Gastrocnemius medialis (tissue), 4 donors: ENCODE results near the gene LRMDA. TPM values are rescaled to one million over a fixed set of nuclear protein-coding genes. Genes with fewer than 3 reads are reported as not detected.

Source experiments
- ATAC-seq, 2 donors: fragments of 150-250 bp; one replicate each; pipeline ENCODE4 v1.9.1; 2016
- DNase-seq, 2 donors: peaks; one replicate each; pipeline ENCODE4 v3.0.0-alpha.2; 2019
- H3K27ac ChIP-seq, 4 donors: fragments of 200-600 bp; sonication (generic); 1 replicate in 1 of 4; 2 replicates in 3 of 4; pipeline ENCODE4 v1.5.1; 2016 to 2018; ENCODE audit warnings: mild to moderate bottlenecking in 2 of 4, moderate library complexity in 1 of 4
- H3K27me3 ChIP-seq, 3 donors: fragments of 200-600 bp; sonication (generic) in 2 of 3; 1 replicate in 1 of 3; 2 replicates in 2 of 3; pipeline versions ENCODE4 v1.5.1 to v1.6.0; 2016 to 2019; ENCODE audit warnings: mild to moderate bottlenecking in 1 of 3, moderate library complexity in 1 of 3
- H3K36me3 ChIP-seq, 2 donors: fragments of 200-600 bp; sonication (generic) in 1 of 2; one replicate each; pipeline ENCODE4 v1.5.1; 2017 to 2018
- H3K4me1 ChIP-seq, 2 donors: fragments of 200-600 bp; sonication (generic) in 1 of 2; one replicate each; pipeline ENCODE4 v1.5.1; 2016 to 2017; ENCODE audit warnings: mild to moderate bottlenecking in 2 of 2
- H3K4me3 ChIP-seq, 4 donors: fragments of 200-600 bp; sonication (generic) in 3 of 4; 1 replicate in 1 of 4; 2 replicates in 3 of 4; pipeline ENCODE4 v1.5.1; 2016 to 2019; ENCODE audit warnings: mild to moderate bottlenecking in 2 of 4
- H3K9me3 ChIP-seq, 3 donors: fragments of 200-600 bp; sonication (generic) in 2 of 3; 1 replicate in 1 of 3; 2 replicates in 2 of 3; pipeline ENCODE4 v1.5.1; 2016 to 2019
- POLR2A ChIP-seq, 2 donors: fragments of 450-650 bp; IDR thresholded peaks; one replicate each; pipeline ENCODE4 v1.6.1; 2017; ENCODE audit warnings: antibody characterized with exemption in 2 of 2, mild to moderate bottlenecking in 2 of 2, moderate library complexity in 2 of 2
- in situ Hi-C, 4 donors: fragments of 200-750 bp; cut with MboI; loops; one replicate each; pipeline versions ENCODE4 v1.15.0 to v1.8.0; 2017; ENCODE audit warnings: low sequenced_read_pairs in 4 of 4
- intact Hi-C: fragments of 100-400 bp; cut with DNase I; formaldehyde crosslinking; loops from one replicate; pipeline ENCODE4 v1.15.1; 2023; ENCODE audit warnings: low total_unique reads
- total RNA-seq, 4 donors: library from RNA; depleted of rRNA; stranded (reverse); fragments of >200 nt; gene quantifications; one replicate each; pipeline versions ENCODE4 v1.1.0 to v1.2.3, GENCODE V29; 2016
- TF ChIP-seq, protein P1 (sequence below), 5 experiments: fragments of 450-650 bp in 3 of 5; fragments of 200-600 bp in 2 of 5; sonication (generic) in 2 of 5; IDR thresholded peaks in 4 of 5; conservative IDR thresholded peaks in 1 of 5; 1 replicate in 4 of 5; 2 replicates in 1 of 5; pipeline ENCODE4 v1.5.1; 2016 to 2019; ENCODE audit warnings: antibody characterized with exemption in 5 of 5, mild to moderate bottlenecking in 3 of 5, moderate library complexity in 3 of 5

Gene LRMDA
- total RNA-seq, 4 donors from 2014 or later, result 0.80 to 4.5 (median 1.4) TPM

DNA sequence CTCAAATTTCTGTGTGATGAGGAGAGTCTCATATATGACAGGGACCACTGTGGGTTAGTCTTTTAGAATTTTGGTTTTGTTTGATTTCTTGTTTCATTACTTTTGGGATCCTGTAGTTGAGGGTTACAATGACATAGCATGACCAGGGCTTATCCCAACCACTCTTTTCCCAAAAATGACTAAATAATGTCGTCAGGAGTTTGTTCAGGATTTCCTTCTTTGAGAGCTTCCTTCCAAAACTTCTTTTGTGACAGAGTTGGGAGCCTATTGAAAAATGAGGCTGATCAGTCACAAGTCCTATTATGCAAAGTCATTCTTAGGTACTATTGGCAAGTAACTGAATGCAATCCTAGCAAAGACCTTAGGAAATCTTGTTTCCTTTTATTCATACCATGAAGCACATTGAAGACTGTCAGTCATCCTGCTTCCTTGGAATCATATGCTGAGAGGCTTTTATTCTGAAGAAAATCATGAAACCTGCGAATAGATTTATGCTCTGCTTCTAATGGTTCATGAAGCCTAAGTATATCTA, 498.3 kb downstream of the LRMDA start:
- intact Hi-C loops, result loop anchor here (5.0 to 10.0 kb wide), 2 partner anchors 195 to 527 kb away; partner anchors contain the start of gene ZNF503
- H3K27ac ChIP-seq, result no peak overlapping the region
- H3K36me3 ChIP-seq, result no peaks in the 10 kb centered on the region
- in situ Hi-C loops, result no loop called here
- H3K9me3 ChIP-seq, result no peaks in the 10 kb centered on the region
- no peak overlapping the region for H3K4me3 ChIP-seq
- H3K27me3 ChIP-seq, result peaks cover 0 to 3% (median 0%) of the 10 kb centered on the region in 3 donors
- TF ChIP-seq, protein P1, sequence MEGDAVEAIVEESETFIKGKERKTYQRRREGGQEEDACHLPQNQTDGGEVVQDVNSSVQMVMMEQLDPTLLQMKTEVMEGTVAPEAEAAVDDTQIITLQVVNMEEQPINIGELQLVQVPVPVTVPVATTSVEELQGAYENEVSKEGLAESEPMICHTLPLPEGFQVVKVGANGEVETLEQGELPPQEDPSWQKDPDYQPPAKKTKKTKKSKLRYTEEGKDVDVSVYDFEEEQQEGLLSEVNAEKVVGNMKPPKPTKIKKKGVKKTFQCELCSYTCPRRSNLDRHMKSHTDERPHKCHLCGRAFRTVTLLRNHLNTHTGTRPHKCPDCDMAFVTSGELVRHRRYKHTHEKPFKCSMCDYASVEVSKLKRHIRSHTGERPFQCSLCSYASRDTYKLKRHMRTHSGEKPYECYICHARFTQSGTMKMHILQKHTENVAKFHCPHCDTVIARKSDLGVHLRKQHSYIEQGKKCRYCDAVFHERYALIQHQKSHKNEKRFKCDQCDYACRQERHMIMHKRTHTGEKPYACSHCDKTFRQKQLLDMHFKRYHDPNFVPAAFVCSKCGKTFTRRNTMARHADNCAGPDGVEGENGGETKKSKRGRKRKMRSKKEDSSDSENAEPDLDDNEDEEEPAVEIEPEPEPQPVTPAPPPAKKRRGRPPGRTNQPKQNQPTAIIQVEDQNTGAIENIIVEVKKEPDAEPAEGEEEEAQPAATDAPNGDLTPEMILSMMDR (IDR thresholded peaks at IDR 0.05 in 4 of 5, conservative IDR thresholded peaks at IDR 0.05 in 1 of 5), result no peak
- ATAC-seq (no peak), DNase-seq (no peak)
- H3K4me1 ChIP-seq, result no peaks in the 10 kb centered on the region

- TF ChIP-seq, protein P1 (IDR thresholded peaks at IDR 0.05 in 4 of 5, conservative IDR thresholded peaks at IDR 0.05 in 1 of 5), result no peak
- TF ChIP-seq POLR2A (IDR thresholded peaks at IDR 0.05), result no peak
- H3K27me3 ChIP-seq, result no peaks in the 10 kb centered on the region
- no peaks in the 10 kb centered on the region for H3K9me3 ChIP-seq
- no peak for DNase-seq
- no peaks in the 10 kb centered on the region for H3K36me3 ChIP-seq
- in situ Hi-C loops (no loop called here), intact Hi-C loops (no loop called here)
- H3K27ac ChIP-seq, result no peak overlapping the region
- no peaks in the 10 kb centered on the region for H3K4me1 ChIP-seq
- H3K4me3 ChIP-seq, result no peak overlapping the region
- no peak for ATAC-seq
These were observed 501.5 kb downstream of the LRMDA start for GRCh38 chr10:75932921-75933320.

- H3K4me3 ChIP-seq, result no peak overlapping the region
- peaks cover 0 to 2% (median 0%) of the 10 kb centered on the region in 3 donors for H3K27me3 ChIP-seq
- in situ Hi-C loops (no loop called here), intact Hi-C loops (no loop called here)
- no peak for DNase-seq
- H3K36me3 ChIP-seq, result no peaks in the 10 kb centered on the region
- H3K9me3 ChIP-seq, result no peaks in the 10 kb centered on the region
- no peaks in the 10 kb centered on the region for H3K4me1 ChIP-seq
- H3K27ac ChIP-seq, result no peak overlapping the region
- ATAC-seq, result no peak
- TF ChIP-seq, protein P1 (IDR thresholded peaks at IDR 0.05 in 4 of 5, conservative IDR thresholded peaks at IDR 0.05 in 1 of 5), result no peak
- no peak for TF ChIP-seq POLR2A (IDR thresholded peaks at IDR 0.05)
These were observed 503.8 kb downstream of the LRMDA start for GRCh38 chr10:75935240-75935639.

DNA sequence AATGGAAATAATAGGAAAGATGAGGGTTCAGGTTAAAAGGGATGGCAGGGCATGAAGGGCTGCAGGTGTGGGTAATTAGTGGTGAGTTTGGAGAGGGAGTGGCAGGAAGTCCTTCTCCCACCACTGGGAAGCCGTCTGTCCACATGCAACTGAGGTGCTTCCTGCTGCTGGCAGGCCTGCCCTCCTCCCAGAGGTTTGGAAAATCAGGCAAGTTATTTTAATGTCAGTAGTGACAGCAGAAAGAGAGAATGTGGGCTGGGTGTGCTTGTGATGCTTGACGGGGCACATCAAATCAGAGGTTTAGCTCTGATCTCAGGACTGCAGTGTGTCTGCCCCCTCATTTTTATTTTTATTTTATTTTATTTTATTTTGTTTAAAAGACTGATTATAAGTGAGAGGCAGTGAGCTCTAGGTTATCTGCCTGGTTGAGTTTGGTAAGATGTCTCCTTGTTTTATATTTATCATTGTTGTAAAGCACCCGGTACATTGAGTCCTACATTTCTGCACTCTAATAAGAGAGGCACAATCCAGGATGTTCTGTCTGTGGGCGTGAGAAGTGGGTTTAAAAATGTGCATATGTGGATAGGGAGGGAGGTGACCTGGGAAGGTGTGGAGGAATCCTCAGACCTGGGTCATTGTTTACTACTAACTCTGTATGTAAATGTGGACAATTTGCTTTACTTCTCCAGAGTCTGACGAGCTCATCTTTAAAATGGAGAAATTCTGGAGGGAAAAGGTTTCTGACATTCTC, 504.4 kb downstream of the LRMDA start:
- Histone ChIP-seq H3K27ac (no peak overlapping the region), H3K9me3 (no peaks in the 10 kb centered on the region), H3K36me3 (no peaks in the 10 kb centered on the region), H3K4me3 (no peak overlapping the region), H3K27me3 (peaks cover 0 to 2% (median 0%) of the 10 kb centered on the region in 3 donors), H3K4me1 (no peaks in the 10 kb centered on the region)
- TF ChIP-seq POLR2A (IDR thresholded peaks at IDR 0.05), result no peak
- TF ChIP-seq, protein P1 (IDR thresholded peaks at IDR 0.05 in 4 of 5, conservative IDR thresholded peaks at IDR 0.05 in 1 of 5), result no peak
- DNase-seq (no peak), ATAC-seq (no peak)
- intact Hi-C loops, result no loop called here
- in situ Hi-C loops, result no loop called here
